DND-41 (cell line): ENCODE data around the gene GON4L.
"Not testable (repeated sequence)": the region's sequence is repeated elsewhere in the genome, so short reads cannot be mapped to it uniquely, and the experiment has no call there.

ENCODE experiments used
- CTCF ChIP-seq: IDR thresholded peaks from 2 replicates; pipeline ENCODE4 v1.5.1; 2012; ENCODE audit warnings: borderline replicate concordance, low read length, moderate library complexity, mild to moderate bottlenecking; ENCODE audit not compliant: poor library complexity, severe bottlenecking; ENCODE audit errors: extremely low read depth
- EZH2 ChIP-seq: IDR thresholded peaks from 3 replicates; pipeline ENCODE4 v1.6.1; 2012; ENCODE audit warnings: borderline replicate concordance, low read depth, mild to moderate bottlenecking, moderate library complexity, low read length, inconsistent platforms; ENCODE audit not compliant: severe bottlenecking

- TF ChIP-seq CTCF, EZH2: not testable (repeated sequence)
These were observed 108.9 kb downstream of the GON4L start for GRCh38 chr1:155748141-155748540.
